Measurements from ENCODE around the gene LAD1.

LAD1 gene

GRCh38 chr1:201332616-201333335 lies 66.3 kb downstream of the LAD1 start:
- no peaks in the 10 kb centered on the region for H3K4me1 Mint-ChIP-seq (ENCODE audit: low read depth)
- no peaks in the 10 kb centered on the region for H3K9me3 Mint-ChIP-seq
- intact Hi-C loops (cut with micrococcal nuclease): no loop called here
- no peak overlapping the region for H3K27ac Mint-ChIP-seq
- no peak overlapping the region for H3K4me3 Mint-ChIP-seq
- no peaks in the 10 kb centered on the region for H3K27me3 Mint-ChIP-seq
- H3K36me3 Mint-ChIP-seq (ENCODE audit: low read depth): no peaks in the 10 kb centered on the region

GRCh38 chr1:201332021-201332420 lies 67.1 kb downstream of the LAD1 start:
- intact Hi-C loops (cut with micrococcal nuclease): no loop called here
- Mint-ChIP-seq H3K4me1 (ENCODE audit: low read depth) (no peaks in the 10 kb centered on the region), H3K4me3 (no peak overlapping the region), H3K9me3 (no peaks in the 10 kb centered on the region), H3K36me3 (ENCODE audit: low read depth) (no peaks in the 10 kb centered on the region), H3K27me3 (peaks cover under 1% of the 10 kb centered on the region), H3K27ac (no peak overlapping the region)

GRCh38 chr1:201331166-201331565 lies 68.0 kb downstream of the LAD1 start:
- no peaks in the 10 kb centered on the region for H3K9me3 Mint-ChIP-seq
- H3K27me3 Mint-ChIP-seq: peaks cover 2% of the 10 kb centered on the region
- no peak overlapping the region for H3K4me3 Mint-ChIP-seq
- intact Hi-C loops (cut with micrococcal nuclease): no loop called here
- no peaks in the 10 kb centered on the region for H3K36me3 Mint-ChIP-seq (ENCODE audit: low read depth)
- H3K4me1 Mint-ChIP-seq (ENCODE audit: low read depth): no peaks in the 10 kb centered on the region
- no peak overlapping the region for H3K27ac Mint-ChIP-seq

Measured in dendritic cell treated with granulocyte-macrophage colony-stimulating factor and Interleukin-4, amounts not matched to agents 40 ng/mL and 50 ng/mL, for 4 days (primary cell).